AG04449 (cell line): ENCODE results near the gene NDUFV3.
"Not testable (repeated sequence)": the region's sequence is repeated elsewhere in the genome, so short reads cannot be mapped to it uniquely, and the experiment has no call there.

ENCODE experiments used
- CTCF ChIA-PET: fragments of 350-600 bp; formaldehyde crosslinking; extraction: SDS; loops from one replicate; lab custom pipeline; 2021; ENCODE audit warnings: antibody characterized with exemption; lab: Yijun Ruan, JAX
- POLR2A ChIA-PET: fragments of 400-600, 350-600 bp; formaldehyde crosslinking; extraction: SDS; loops from one replicate; lab custom pipeline; 2020; ENCODE audit warnings: antibody characterized with exemption, inconsistent platforms; lab: Yijun Ruan, JAX
- DNase-seq: peaks from one replicate; pipeline ENCODE4 v3.0.0-alpha.2; 2010; ENCODE audit warnings: low read depth, low spot score
- H3K4me3 ChIP-seq: 2 replicates; pipeline ENCODE4 v1.5.1; 2011; ENCODE audit warnings: low read depth, mild to moderate bottlenecking, control low read depth, low read length
- CTCF ChIP-seq: IDR thresholded peaks from one replicate; pipeline ENCODE4 v1.5.1; 2011; ENCODE audit warnings: mild to moderate bottlenecking, moderate library complexity, low read length, control low read depth, inconsistent platforms; ENCODE audit not compliant: insufficient read depth; ENCODE audit errors: missing control alignments

NDUFV3 gene

GRCh38 chr21:42923553-42924432, 30.7 kb downstream of the NDUFV3 start:
- peak; percentile 33 for DNase-seq
- ChIA-PET POLR2A (no interaction called here), CTCF (interaction anchor here (0.9 to 1.4 kb wide), 3 partner anchors 8 to 15 kb away, joined by 3 to 4 read pairs (median 4); no protein-coding TSS in a partner anchor)
- TF ChIP-seq CTCF, result peak; percentile 65
- no peak overlapping the region for H3K4me3 ChIP-seq

GRCh38 chr21:42924433-42924751, 31.3 kb downstream of the NDUFV3 start:
- TF ChIP-seq CTCF, result no peak
- DNase-seq, result no peak
- POLR2A ChIA-PET, result no interaction called here
- H3K4me3 ChIP-seq, result no peak overlapping the region
- CTCF ChIA-PET, result interaction anchor here (1.3 kb wide), 1 partner anchor 8 kb away, joined by 6 read pairs; no protein-coding TSS in a partner anchor

GRCh38 chr21:42925114-42925926, 32.2 kb downstream of the NDUFV3 start, which contains the start of gene ERVH48-1:
Gene ERVH48-1, minus strand, starts transcription at chr21:42925630. Its CDS starts 6,624 bp downstream, at chr21:42919006.
- CTCF ChIA-PET, result interaction anchor here (1.3 kb wide), 1 partner anchor 9 kb away, joined by 6 read pairs; no protein-coding TSS in a partner anchor
- TF ChIP-seq CTCF, result no peak
- POLR2A ChIA-PET, result no interaction called here
- no peak within 1 kb of the TSS for H3K4me3 ChIP-seq
- no peak for DNase-seq

DNA sequence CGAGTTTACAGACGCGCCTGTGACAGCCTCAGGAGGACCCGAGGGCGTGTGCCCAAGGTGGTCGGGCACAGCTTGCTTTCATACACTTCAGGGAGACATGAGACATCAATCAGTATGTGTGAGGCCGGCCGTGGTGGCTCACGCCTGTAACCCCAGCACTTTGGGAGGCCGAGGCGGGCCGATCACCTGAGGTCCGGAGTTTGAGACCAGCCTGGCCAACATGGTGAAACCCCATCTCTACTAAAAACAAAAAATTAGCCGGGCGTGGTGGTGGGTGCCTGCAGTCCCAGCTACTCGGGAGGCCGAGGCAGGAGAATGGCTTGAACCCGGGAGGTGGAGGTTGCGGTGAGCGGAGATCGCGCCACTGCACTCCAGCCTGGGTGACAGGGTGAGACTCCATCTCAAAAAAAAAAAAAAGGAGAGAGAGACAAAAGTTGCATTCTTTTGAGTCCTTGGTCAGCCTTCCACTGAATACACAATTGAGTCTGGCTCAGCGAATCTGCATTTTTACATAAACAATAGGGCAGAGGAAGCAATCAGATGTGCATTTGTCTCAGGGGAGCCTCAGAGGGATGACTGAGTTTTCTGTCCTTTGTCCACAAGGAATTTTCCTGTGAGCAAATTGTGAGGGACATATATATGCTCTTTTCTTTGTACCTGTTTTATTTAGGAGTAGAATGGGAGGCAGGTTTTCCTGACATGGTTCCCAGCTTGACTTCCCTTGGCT, 34.5 kb downstream of the NDUFV3 start:
- H3K4me3 ChIP-seq, POLR2A ChIA-PET, CTCF ChIA-PET, DNase-seq: not testable (repeated sequence)

DNA sequence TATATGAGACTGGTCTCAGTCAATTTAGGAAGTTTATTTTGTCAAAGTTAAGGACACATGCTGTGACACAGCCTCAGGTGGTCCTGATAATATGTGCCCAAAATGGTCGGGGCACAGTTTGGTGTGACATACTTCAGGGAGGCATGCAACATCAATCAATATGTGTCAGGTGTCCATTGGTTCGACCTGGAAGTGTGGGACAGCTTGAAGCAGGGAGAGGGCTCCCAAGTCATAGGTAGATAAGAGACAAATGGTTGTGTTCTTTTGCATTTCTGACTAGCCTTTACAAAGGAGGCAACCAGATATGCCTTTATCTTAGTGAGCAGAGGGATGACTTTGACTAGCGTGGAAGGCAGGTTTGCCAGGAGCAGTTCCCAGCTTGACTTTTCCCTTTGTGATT, 36.9 kb downstream of the NDUFV3 start:
- POLR2A ChIA-PET, result interaction anchor here (0.6 kb wide), 1 partner anchor 335 kb away, joined by 3 read pairs; no protein-coding TSS in a partner anchor
- CTCF ChIA-PET, result no interaction called here
- H3K4me3 ChIP-seq, result no peak overlapping the region
- DNase-seq, result no peak
- no peak for TF ChIP-seq CTCF

GRCh38 chr21:42931560-42932235, 38.6 kb downstream of the NDUFV3 start:
- POLR2A ChIA-PET, result no interaction called here
- no peak overlapping the region for H3K4me3 ChIP-seq
- no peak for TF ChIP-seq CTCF
- no peak for DNase-seq
- CTCF ChIA-PET, result interaction anchor here (1.0 to 1.1 kb wide), 2 partner anchors 8 to 52 kb away, joined by 3 to 4 read pairs; no protein-coding TSS in a partner anchor

- POLR2A ChIA-PET, CTCF ChIA-PET: not testable (repeated sequence)
Measured at GRCh38 chr21:42932378-42933136, 39.4 kb downstream of the NDUFV3 start.

More at GRCh38 chr21:42932378-42933136, 39.4 kb downstream of the NDUFV3 start:
- H3K4me3 ChIP-seq, DNase-seq: not testable (repeated sequence)
